ENCODE data around the gene KRTAP9-3. TPM values are rescaled to one million over a fixed set of nuclear protein-coding genes. Genes with fewer than 3 reads are reported as not detected.

The KRTAP9-3 gene
- total and polyA plus RNA-seq, 10 of the 15 experiments (the other 5 are each of a cell fraction or from before 2014, with no cell fraction given): not detected

DNA sequence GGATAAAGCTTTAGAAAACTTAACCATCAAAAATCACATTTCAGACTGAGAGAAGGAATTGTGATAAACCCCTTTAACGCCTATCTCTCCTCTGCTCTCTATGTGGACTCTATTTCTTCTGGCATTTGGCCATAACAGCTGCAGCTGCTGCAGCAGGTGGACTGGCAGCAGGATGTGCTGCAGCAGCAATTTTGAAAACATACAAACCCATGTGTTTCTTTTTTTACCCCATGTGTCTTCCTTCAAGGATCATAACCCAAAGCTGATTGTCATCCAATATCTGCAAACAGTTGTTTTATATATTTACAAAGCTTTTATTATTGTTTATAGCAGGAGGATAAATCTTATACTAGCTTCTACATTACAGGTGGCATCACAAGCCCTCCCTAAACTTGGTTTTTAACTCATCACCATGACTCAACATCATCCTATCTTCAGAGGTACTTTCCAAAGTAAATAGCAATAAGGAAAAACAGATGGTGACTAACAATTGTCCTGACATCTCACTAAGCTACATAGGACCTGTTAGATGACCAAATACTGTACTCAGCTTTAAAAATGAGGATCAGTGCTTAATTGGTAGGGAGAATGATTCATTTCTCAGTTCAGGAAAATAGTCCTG, 20.3 kb upstream of the KRTAP9-3 start (continued):
- TF ChIP-seq, protein P1, sequence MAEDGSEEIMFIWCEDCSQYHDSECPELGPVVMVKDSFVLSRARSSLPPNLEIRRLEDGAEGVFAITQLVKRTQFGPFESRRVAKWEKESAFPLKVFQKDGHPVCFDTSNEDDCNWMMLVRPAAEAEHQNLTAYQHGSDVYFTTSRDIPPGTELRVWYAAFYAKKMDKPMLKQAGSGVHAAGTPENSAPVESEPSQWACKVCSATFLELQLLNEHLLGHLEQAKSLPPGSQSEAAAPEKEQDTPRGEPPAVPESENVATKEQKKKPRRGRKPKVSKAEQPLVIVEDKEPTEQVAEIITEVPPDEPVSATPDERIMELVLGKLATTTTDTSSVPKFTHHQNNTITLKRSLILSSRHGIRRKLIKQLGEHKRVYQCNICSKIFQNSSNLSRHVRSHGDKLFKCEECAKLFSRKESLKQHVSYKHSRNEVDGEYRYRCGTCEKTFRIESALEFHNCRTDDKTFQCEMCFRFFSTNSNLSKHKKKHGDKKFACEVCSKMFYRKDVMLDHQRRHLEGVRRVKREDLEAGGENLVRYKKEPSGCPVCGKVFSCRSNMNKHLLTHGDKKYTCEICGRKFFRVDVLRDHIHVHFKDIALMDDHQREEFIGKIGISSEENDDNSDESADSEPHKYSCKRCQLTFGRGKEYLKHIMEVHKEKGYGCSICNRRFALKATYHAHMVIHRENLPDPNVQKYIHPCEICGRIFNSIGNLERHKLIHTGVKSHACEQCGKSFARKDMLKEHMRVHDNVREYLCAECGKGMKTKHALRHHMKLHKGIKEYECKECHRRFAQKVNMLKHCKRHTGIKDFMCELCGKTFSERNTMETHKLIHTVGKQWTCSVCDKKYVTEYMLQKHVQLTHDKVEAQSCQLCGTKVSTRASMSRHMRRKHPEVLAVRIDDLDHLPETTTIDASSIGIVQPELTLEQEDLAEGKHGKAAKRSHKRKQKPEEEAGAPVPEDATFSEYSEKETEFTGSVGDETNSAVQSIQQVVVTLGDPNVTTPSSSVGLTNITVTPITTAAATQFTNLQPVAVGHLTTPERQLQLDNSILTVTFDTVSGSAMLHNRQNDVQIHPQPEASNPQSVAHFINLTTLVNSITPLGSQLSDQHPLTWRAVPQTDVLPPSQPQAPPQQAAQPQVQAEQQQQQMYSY (CRISPR knock-in tag; IDR thresholded peaks at IDR 0.05): no peak
- TF ChIP-seq, protein P2, sequence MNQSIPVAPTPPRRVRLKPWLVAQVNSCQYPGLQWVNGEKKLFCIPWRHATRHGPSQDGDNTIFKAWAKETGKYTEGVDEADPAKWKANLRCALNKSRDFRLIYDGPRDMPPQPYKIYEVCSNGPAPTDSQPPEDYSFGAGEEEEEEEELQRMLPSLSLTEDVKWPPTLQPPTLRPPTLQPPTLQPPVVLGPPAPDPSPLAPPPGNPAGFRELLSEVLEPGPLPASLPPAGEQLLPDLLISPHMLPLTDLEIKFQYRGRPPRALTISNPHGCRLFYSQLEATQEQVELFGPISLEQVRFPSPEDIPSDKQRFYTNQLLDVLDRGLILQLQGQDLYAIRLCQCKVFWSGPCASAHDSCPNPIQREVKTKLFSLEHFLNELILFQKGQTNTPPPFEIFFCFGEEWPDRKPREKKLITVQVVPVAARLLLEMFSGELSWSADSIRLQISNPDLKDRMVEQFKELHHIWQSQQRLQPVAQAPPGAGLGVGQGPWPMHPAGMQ (IDR thresholded peaks at IDR 0.05; ENCODE audit: borderline replicate concordance): no peak
- TF ChIP-seq JUNB (IDR thresholded peaks at IDR 0.05) (no peak), SUPT20H (IDR thresholded peaks at IDR 0.05; ENCODE audit: borderline replicate concordance, control insufficient read depth, low read depth, low read length) (no peak), EED (IDR thresholded peaks at IDR 0.05; ENCODE audit: low read depth) (no peak), RFX5 (IDR thresholded peaks at IDR 0.05; ENCODE audit: low read depth, low read length) (no peak), FOS (IDR thresholded peaks at IDR 0.05; ENCODE audit: borderline replicate concordance, extremely low read depth, insufficient read length) (no peak), EP300 (IDR thresholded peaks at IDR 0.05; ENCODE audit: borderline replicate concordance in 1 of 2, control insufficient read depth in 1 of 2, low read depth in 2 of 2, low read length in 2 of 2) (no peak), YY1 (IDR thresholded peaks at IDR 0.05; ENCODE audit: low read depth, low read length) (no peak), LARP7 (IDR thresholded peaks at IDR 0.05) (no peak), CREM (IDR thresholded peaks at IDR 0.05; ENCODE audit: low read depth) (no peak)
- TF ChIP-seq, protein P3, sequence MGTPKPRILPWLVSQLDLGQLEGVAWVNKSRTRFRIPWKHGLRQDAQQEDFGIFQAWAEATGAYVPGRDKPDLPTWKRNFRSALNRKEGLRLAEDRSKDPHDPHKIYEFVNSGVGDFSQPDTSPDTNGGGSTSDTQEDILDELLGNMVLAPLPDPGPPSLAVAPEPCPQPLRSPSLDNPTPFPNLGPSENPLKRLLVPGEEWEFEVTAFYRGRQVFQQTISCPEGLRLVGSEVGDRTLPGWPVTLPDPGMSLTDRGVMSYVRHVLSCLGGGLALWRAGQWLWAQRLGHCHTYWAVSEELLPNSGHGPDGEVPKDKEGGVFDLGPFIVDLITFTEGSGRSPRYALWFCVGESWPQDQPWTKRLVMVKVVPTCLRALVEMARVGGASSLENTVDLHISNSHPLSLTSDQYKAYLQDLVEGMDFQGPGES (IDR thresholded peaks at IDR 0.05): no peak
- TF ChIP-seq, protein P4, sequence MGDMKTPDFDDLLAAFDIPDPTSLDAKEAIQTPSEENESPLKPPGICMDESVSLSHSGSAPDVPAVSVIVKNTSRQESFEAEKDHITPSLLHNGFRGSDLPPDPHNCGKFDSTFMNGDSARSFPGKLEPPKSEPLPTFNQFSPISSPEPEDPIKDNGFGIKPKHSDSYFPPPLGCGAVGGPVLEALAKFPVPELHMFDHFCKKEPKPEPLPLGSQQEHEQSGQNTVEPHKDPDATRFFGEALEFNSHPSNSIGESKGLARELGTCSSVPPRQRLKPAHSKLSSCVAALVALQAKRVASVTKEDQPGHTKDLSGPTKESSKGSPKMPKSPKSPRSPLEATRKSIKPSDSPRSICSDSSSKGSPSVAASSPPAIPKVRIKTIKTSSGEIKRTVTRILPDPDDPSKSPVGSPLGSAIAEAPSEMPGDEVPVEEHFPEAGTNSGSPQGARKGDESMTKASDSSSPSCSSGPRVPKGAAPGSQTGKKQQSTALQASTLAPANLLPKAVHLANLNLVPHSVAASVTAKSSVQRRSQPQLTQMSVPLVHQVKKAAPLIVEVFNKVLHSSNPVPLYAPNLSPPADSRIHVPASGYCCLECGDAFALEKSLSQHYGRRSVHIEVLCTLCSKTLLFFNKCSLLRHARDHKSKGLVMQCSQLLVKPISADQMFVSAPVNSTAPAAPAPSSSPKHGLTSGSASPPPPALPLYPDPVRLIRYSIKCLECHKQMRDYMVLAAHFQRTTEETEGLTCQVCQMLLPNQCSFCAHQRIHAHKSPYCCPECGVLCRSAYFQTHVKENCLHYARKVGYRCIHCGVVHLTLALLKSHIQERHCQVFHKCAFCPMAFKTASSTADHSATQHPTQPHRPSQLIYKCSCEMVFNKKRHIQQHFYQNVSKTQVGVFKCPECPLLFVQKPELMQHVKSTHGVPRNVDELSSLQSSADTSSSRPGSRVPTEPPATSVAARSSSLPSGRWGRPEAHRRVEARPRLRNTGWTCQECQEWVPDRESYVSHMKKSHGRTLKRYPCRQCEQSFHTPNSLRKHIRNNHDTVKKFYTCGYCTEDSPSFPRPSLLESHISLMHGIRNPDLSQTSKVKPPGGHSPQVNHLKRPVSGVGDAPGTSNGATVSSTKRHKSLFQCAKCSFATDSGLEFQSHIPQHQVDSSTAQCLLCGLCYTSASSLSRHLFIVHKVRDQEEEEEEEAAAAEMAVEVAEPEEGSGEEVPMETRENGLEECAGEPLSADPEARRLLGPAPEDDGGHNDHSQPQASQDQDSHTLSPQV (IDR thresholded peaks at IDR 0.05): no peak
